K562 (cell line): ENCODE measurements around the gene CD151.

Experiments
- CTCF ChIP-seq, 3 experiments: IDR thresholded peaks in 2 of 3; conservative IDR thresholded peaks in 1 of 3; 2 replicates each; pipeline ENCODE4 v1.5.1; 2011 to 2012; ENCODE audit warnings: low read length in 3 of 3, mild to moderate bottlenecking in 3 of 3, control low read depth in 2 of 3, improper control_type of control experiment in 1 of 3, inconsistent platforms in 1 of 3, low read depth in 1 of 3, mixed read lengths in 1 of 3, moderate library complexity in 1 of 3; ENCODE audit not compliant: insufficient read depth in 2 of 3
- E2F3 ChIP-seq: fragments of 250-450 bp; sonication (Bioruptor Pico); IDR thresholded peaks from 2 replicates; pipeline ENCODE4 v1.4.0; 2020; ENCODE audit warnings: mild to moderate bottlenecking
- RCOR1 ChIP-seq, 2 experiments: IDR thresholded peaks; 2 replicates each; pipeline ENCODE4 v1.6.1; 2012; ENCODE audit warnings: low read depth in 2 of 2, low read length in 2 of 2, borderline replicate concordance in 1 of 2, improper control_type of control experiment in 1 of 2
- SIN3A ChIP-seq, 2 experiments: fragments of 150-350 bp in 1 of 2; IDR thresholded peaks; 2 replicates each; pipeline ENCODE4 v1.6.1; 2011 to 2016; ENCODE audit warnings: borderline replicate concordance in 2 of 2, low read depth in 2 of 2, low read length in 2 of 2, mild to moderate bottlenecking in 2 of 2, moderate library complexity in 2 of 2; ENCODE audit not compliant: control insufficient read depth in 1 of 2
- U2AF2 ChIP-seq: fragments of 200-400 bp; formaldehyde crosslinking; optimal IDR thresholded peaks from 2 replicates; pipeline ENCODE3; 2017; ENCODE audit warnings: low read depth, mild to moderate bottlenecking, low read length
- ZSCAN29 ChIP-seq: fragments of 450-650 bp; IDR thresholded peaks from 2 replicates; pipeline ENCODE4 v1.6.1; 2017

GRCh38 chr11:869399-870126, 36.8 kb downstream of the CD151 start:
- TF ChIP-seq U2AF2, result no peak
- TF ChIP-seq ZSCAN29, result no peak
- TF ChIP-seq CTCF (IDR thresholded peaks at IDR 0.05 in 2 of 3, conservative IDR thresholded peaks at IDR 0.05 in 1 of 3; ENCODE audit: insufficient read depth in 2 of 3, low read depth in 1 of 3, low read length in 3 of 3), result no peak
- TF ChIP-seq E2F3 (CRISPR knock-in tag), result no peak
- no peak for TF ChIP-seq SIN3A (IDR thresholded peaks at IDR 0.05; ENCODE audit: borderline replicate concordance in 2 of 2, control insufficient read depth in 1 of 2, low read depth in 2 of 2, low read length in 2 of 2)
- TF ChIP-seq RCOR1 (IDR thresholded peaks at IDR 0.05; ENCODE audit: borderline replicate concordance in 1 of 2, low read depth in 2 of 2, low read length in 2 of 2), result no peak
